Neural crest cell (in vitro differentiated cells): Measurements from ENCODE around the gene PC. TPM values are rescaled to one million over a fixed set of nuclear protein-coding genes. Genes with fewer than 3 reads are reported as not detected.

Experiments
- DNase-seq: peaks from one replicate; pipeline ENCODE4 v3.0.0; 2021; ENCODE audit warnings: low read depth, mixed read lengths, low spot score
- H3K27ac Mint-ChIP-seq: one replicate; pipeline ENCODE4 v1.8.0; 2021; ENCODE audit warnings: mild to moderate bottlenecking, mixed read lengths; ENCODE audit not compliant: unreplicated experiment
- H3K27me3 Mint-ChIP-seq: 2 replicates; pipeline ENCODE4 v1.8.0; 2021; ENCODE audit warnings: low read depth, mild to moderate bottlenecking, mixed read lengths
- H3K36me3 Mint-ChIP-seq: 2 replicates; pipeline ENCODE4 v1.8.0; 2021; ENCODE audit warnings: low read depth, mild to moderate bottlenecking, mixed read lengths
- H3K4me1 Mint-ChIP-seq: 2 replicates; pipeline ENCODE4 v1.8.0; 2021; ENCODE audit warnings: mixed read lengths
- H3K4me3 Mint-ChIP-seq: one replicate; pipeline ENCODE4 v1.8.0; 2021; ENCODE audit warnings: mild to moderate bottlenecking, mixed read lengths
- H3K9me3 Mint-ChIP-seq: 2 replicates; pipeline ENCODE4 v1.8.0; 2021; ENCODE audit warnings: mixed read lengths
- total RNA-seq: library from RNA; stranded (reverse); gene quantifications from 2 replicates; pipeline ENCODE4 v1.2.1, GENCODE V29; 2021
- TF ChIP-seq, protein P1 (sequence below): fragments of 200-600 bp; sonication (generic); conservative IDR thresholded peaks from 2 replicates; pipeline ENCODE4 v1.5.0; 2021; ENCODE audit warnings: antibody characterized with exemption, mild to moderate bottlenecking

The PC gene
- total RNA-seq, 1 donor from 2014 or later = 53.6 TPM

DNA sequence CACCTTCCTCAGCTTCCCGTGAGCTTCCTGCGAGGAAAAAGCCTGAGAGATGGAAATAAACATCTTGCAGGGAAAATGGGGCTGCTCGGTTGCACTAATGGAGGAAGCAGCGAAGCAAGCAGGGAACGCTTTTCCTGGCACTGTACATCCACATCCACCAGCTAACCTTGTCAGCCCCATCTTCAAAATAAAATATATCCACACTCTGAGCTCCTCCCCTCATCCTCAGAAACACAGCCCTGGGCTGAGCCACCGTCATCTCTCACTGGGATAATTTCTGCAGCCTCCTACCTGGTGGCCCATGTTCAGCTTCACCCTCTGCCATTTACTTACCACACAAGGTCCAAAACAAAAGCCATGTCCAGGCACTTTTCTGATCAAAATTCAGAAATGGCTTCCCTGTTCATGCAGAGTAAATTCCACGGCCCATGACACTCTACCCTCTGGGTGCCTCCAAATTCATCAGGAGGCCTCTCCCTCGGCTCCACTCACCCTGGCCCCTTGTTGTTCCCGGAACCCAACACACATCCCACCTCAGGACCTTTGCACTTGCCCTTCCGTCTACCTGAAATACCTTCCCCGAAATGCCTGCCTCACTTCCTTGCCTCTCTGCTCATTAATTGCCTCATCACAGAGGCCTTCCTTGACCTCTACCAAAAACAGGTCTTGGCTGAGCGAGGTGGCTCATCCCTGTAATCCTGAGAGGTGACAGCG lies 29.9 kb upstream of the PC start:
- H3K27ac Mint-ChIP-seq = no peak overlapping the region
- peaks cover 3% of the 10 kb centered on the region for H3K27me3 Mint-ChIP-seq
- no peak for DNase-seq
- H3K36me3 Mint-ChIP-seq = no peaks in the 10 kb centered on the region
- no peak overlapping the region for H3K4me3 Mint-ChIP-seq
- no peaks in the 10 kb centered on the region for H3K9me3 Mint-ChIP-seq
- TF ChIP-seq, protein P1, sequence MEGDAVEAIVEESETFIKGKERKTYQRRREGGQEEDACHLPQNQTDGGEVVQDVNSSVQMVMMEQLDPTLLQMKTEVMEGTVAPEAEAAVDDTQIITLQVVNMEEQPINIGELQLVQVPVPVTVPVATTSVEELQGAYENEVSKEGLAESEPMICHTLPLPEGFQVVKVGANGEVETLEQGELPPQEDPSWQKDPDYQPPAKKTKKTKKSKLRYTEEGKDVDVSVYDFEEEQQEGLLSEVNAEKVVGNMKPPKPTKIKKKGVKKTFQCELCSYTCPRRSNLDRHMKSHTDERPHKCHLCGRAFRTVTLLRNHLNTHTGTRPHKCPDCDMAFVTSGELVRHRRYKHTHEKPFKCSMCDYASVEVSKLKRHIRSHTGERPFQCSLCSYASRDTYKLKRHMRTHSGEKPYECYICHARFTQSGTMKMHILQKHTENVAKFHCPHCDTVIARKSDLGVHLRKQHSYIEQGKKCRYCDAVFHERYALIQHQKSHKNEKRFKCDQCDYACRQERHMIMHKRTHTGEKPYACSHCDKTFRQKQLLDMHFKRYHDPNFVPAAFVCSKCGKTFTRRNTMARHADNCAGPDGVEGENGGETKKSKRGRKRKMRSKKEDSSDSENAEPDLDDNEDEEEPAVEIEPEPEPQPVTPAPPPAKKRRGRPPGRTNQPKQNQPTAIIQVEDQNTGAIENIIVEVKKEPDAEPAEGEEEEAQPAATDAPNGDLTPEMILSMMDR = no peak
- H3K4me1 Mint-ChIP-seq = peaks cover 5% of the 10 kb centered on the region

- no peak for DNase-seq
- no peaks in the 10 kb centered on the region for H3K36me3 Mint-ChIP-seq
- H3K4me1 Mint-ChIP-seq = peaks cover 5% of the 10 kb centered on the region
- TF ChIP-seq, protein P1 = no peak
- H3K27me3 Mint-ChIP-seq = peaks cover 3% of the 10 kb centered on the region
- H3K4me3 Mint-ChIP-seq = no peak overlapping the region
- H3K9me3 Mint-ChIP-seq = no peaks in the 10 kb centered on the region
- H3K27ac Mint-ChIP-seq = no peak overlapping the region
Observed at GRCh38 chr11:66987158-66987620, 29.0 kb upstream of the PC start.

GRCh38 chr11:66986178-66986545 lies 28.0 kb upstream of the PC start:
- Mint-ChIP-seq H3K36me3 (no peaks in the 10 kb centered on the region), H3K27me3 (no peaks in the 10 kb centered on the region), H3K4me1 (peaks cover 5% of the 10 kb centered on the region), H3K9me3 (no peaks in the 10 kb centered on the region), H3K4me3 (no peak overlapping the region), H3K27ac (peak overlapping the region; percentile 50)
- TF ChIP-seq, protein P1 = no peak
- DNase-seq = no peak

DNA sequence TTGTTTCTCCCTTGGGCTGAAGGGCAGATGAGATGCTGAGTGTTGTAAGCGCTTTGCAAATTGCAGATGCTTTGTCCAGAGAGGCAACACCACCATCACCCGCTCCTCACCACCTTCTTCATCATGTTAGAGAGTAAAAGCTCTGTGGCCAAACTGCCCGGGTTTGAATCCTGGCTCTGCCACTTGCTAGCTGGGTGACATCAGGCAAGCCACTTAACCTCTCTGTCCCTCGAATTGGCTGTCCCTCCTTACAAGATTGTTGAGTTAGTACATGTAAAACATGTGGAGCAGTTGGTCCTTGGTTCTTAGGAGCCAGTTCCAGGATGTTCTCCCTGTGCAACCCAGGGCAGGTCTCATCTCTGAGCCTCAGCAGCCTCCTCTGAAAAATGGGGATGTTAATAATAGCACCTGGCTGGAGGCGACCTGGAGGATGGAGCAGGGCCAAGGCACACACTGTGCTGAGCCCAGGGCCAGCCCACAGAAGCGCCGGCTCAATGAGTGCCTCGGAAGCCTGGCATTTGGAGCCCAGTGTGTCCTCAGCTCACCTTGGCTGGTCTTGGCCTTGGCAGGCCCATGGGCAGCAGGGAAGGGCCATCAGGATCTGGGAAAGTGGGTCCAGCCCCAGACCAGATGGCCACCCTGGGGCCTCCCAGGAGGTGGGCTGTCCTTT lies 27.5 kb upstream of the PC start:
- H3K4me1 Mint-ChIP-seq = peaks cover 5% of the 10 kb centered on the region
- TF ChIP-seq, protein P1 = no peak
- H3K4me3 Mint-ChIP-seq = no peak overlapping the region
- H3K9me3 Mint-ChIP-seq = no peaks in the 10 kb centered on the region
- no peaks in the 10 kb centered on the region for H3K36me3 Mint-ChIP-seq
- no peak for DNase-seq
- H3K27me3 Mint-ChIP-seq = no peaks in the 10 kb centered on the region
- H3K27ac Mint-ChIP-seq = no peak overlapping the region

DNA sequence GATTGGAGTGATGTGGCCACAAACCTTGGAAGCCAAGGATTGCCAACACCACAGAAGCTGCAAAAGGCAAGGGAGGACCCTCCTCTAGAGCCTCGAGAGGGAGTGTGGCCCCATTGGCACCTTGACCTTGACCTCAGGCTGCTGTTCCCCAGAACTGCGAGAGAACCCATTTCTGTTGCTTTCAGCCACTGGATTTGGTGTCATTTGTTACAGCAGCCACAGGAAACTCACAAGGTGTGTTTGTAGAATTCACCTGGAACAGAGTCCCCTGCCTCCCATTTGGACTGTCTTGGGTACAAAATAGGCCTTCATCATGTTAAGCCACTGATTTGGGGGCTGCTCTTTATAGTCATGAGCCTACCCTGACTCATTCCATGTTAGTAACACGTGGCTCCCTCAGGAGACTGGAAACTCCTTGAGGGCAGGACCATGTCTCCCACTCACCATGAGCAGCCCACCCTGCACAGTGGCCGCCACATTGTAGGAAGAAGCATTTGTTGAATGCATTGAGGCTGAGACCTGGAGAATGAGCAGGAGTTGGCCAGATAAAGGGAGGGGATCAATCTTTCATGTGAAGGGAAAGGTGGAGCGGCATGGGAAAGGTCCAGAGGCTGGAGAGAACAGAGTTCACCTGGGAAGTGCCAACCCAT lies 25.2 kb upstream of the PC start:
- Mint-ChIP-seq H3K4me1 (peaks cover 5% of the 10 kb centered on the region), H3K27me3 (no peaks in the 10 kb centered on the region), H3K4me3 (no peak overlapping the region), H3K9me3 (no peaks in the 10 kb centered on the region), H3K27ac (no peak overlapping the region), H3K36me3 (no peaks in the 10 kb centered on the region)
- TF ChIP-seq, protein P1 = no peak
- no peak for DNase-seq
